Myocyte (in vitro differentiated cells): ENCODE data around the gene SCML1. TPM values are rescaled to one million over a fixed set of nuclear protein-coding genes. Genes with fewer than 3 reads are reported as not detected.
"Not testable (repeated sequence)": the region's sequence is repeated elsewhere in the genome, so short reads cannot be mapped to it uniquely, and the experiment has no call there.

Source experiments
- DNase-seq: peaks from one replicate; pipeline ENCODE4 v3.0.0-alpha.2; 2012; ENCODE audit warnings: low read depth
- total RNA-seq: library from RNA; depleted of rRNA; stranded (reverse); fragments of >200 nt; gene quantifications from 2 replicates; pipeline ENCODE4 v1.2.3, GENCODE V29; 2014

Gene SCML1
- total RNA-seq, 1 donor from 2014 or later: 11.2 TPM

GRCh38 chrX:17738737-17739535 lies 1.6 kb downstream of the SCML1 start:
- no peak for DNase-seq

GRCh38 chrX:17740137-17741122 lies 3.1 kb downstream of the SCML1 start:
- DNase-seq: peak; percentile 6

DNA sequence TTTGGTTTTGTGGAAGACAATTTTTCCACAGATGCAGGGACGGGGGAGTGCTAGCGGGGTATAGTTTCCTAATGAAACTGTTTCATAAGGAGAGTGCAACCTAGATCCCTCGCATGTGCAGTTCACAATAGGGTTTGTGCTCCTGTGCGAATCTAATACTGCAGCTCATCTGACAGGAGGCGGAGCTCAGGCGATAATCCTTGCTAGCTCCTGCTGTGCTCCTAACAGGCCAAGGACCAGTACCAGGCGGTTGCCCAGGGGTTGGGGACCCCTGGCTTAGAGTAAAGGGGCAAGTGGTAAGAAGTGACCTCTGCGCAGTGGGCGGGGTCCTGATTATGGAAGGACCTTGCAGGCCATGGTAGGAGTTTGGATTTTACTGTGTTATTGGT lies 3.8 kb downstream of the SCML1 start:
- DNase-seq: no peak

DNA sequence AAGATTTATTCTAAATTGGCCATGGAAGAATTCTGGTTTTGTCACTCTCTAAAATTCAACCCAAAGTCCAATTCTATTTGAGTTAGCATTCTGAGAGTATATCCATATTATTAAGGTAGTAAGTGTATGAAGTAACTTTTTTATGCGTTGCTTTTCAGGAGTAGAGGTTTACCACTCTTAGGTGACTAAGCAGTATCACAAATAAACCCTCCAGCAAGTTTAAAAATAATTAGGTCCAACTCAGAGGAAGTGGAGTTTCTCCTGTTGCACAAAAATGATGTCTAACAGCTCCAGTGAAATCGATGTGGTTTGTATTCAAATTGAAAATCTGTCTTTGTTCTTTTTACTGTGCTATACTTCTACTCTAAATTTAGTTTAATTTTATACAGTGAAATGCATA lies 6.6 kb downstream of the SCML1 start:
- no peak for DNase-seq

- DNase-seq: no peak
These were observed 7.7 kb downstream of the SCML1 start for GRCh38 chrX:17744896-17745523.

DNA sequence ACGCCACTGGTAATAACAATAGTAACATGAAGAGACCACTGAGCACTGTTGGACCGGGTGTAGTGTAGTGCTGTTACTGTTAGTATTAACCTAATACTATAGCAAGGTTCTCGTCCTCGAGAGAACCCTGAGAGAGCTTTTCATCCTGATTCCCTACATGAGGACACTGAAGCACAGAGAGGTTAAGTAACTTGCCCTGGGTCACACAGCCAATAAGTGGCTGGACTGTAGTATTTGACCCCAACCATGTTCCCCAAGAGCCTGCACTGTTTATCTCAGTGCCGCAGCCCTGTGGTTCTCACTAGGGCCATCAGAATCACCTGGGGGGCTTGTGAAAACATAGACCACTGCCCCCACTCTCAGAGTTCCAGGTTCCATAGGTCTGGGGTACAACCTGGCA lies 10.4 kb downstream of the SCML1 start:
- no peak for DNase-seq

- no peak for DNase-seq
These were observed 11.4 kb downstream of the SCML1 start for GRCh38 chrX:17748684-17749083.

DNA sequence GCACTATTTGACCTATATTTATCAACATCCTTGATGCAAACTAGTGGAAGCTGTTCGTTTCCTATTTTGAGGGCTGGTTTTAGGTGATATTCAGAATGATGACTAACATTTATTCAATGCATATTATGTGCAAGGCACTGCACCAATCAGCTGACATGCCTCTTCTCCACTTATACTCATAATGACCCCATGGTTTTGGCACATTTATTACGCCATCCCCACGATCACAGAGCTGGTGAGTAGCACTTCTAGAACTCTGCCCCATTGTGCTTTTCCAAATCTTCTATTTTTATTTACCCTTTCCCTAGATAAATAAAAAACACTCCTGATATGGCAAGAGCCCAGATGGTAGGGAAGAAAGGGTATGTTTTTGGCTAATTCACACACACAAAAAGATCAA lies 13.1 kb downstream of the SCML1 start:
- DNase-seq: no peak

DNA sequence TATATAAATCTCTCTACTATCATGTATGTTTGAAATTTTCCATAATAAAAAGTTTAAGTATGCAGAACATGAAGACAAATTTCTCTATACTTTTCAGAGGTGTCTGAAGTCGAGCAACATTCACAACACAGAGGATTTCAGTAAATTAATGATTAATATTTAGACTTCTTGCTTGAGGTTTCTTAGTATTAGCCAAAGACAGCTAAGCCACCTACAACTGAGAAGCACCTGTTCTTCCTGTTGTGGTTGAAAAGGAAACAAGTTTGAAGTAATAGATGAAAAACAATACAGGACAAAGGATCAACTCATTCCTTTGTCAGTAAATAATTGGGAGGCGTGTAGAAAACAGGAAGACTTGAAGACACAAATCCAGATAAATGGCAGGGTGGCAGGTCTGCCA lies 21.1 kb downstream of the SCML1 start:
- no peak for DNase-seq

DNA sequence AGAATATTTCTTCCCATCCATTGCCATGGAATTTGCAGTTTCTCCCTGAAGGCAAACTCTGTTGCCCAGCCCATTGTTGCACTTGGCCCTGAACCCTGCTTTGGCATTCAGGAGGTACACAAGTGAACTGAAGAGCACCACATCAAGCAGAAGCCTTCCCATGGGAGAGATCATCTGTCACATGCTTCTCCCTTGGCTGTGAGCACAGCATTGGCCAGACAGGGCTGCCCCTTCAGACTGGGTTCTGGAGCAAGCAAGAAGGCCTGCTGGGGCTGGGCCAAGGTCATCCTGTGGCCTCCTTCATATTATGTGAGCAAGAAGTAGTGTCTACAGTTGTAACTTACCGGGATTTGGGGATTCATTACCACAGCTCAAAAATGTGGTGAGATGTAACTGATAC lies 22.7 kb downstream of the SCML1 start:
- no peak for DNase-seq

- no peak for DNase-seq
These were observed 30.4 kb downstream of the SCML1 start for GRCh38 chrX:17767734-17768133.

DNA sequence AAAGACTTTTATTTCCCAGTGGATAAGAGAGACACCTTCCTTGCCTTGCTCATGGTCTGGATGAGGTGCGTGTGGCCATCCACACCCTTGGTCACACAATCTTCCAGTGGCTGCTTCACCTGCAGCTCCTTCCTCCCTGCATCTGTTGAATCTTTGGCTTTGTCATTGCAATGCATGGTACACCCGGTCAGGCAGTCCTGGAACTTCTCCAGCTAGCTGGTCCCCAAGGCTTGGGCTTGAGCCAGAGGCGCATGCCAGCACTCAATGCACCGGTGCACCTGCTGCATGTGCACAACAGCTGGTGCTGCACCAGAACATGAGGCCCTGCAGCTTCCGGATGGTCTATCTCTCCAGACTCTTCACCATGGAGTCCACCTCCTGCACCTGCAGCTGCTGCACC lies 31.7 kb downstream of the SCML1 start:
- peak; percentile 23 for DNase-seq

DNA sequence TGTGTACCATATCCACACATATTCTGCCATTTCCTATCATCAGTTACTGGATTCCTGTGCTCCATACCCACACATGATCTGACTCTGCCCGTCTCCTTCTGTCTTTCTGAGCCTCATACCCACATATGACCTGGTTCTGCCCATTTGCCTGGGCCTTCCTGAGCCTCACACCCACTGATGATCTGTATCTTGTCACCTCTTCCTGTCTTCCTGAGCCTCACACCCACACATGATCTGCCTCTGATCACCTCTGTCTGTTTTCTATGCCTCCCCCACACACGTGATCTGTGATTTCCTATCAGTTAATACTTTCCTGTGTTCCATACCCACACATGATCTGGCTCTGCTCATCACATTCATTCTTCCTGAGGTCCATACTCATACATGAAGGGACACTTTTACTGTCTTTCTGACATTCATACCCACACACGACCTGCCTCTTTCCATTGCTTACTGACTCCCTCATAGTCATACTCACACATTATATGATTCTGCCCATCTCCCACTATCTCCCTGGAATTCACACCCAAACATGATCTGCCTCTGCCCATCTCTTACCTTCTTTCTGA lies 32.5 kb downstream of the SCML1 start:
- DNase-seq: no peak

GRCh38 chrX:17773221-17773876 lies 36.1 kb downstream of the SCML1 start:
- DNase-seq: no peak

DNA sequence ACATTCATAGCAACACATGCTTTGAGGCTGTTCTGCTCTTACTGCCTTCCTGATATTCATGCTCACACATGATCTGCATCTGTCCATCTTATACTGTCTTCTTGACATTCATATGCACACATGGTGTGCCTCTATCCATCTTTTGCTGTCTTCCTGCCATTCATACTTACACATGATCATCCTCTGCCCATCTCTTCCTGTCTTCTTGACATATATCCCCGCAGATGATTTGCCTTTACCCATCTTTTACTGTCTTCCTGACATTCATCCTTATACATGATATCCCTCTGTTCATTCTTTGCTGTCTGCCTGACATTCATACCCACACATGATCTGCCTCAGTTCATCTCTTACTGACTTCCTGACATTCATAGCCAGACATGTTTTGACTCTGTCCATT lies 36.8 kb downstream of the SCML1 start:
- no peak for DNase-seq

DNA sequence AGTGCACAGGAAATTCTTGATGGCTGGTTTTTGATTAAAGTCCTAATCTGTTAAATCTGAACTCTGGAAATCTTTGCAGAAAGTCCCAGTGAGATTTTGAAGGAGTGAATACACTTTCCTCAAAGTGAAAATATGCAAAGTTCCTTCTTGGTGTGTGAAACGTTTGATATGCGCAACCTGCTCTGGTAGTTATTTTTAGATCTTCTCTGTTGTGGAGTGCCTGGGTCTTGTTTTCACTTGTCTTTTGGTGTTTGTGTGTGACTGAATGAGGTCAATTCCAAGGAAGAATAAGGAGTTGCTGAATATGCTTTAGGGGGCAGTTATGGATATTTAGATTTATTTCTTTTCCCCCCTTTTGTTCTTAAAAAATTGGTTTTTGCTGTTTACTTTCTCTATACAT lies 41.7 kb downstream of the SCML1 start:
- DNase-seq: no peak

DNA sequence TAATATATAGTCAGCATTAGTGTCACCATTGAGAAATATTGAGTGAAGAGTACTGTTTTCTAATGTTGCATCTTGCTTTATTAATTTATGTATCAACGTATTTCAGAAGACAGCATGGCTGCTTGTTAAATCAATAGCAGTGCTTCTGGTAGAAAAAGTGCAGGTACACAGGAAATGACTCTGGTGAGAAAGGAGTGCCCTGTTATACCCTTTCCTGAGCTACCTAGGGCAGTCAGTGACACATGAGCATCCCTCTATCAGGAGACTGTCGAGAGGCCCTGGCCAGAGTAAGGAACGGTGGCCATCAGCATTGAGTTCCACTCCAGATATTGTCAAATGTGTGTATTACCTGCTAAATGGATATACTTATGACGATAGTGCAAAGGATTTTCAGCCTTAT lies 42.1 kb downstream of the SCML1 start:
- DNase-seq: no peak

- DNase-seq: not testable (repeated sequence)
These were observed 49.5 kb downstream of the SCML1 start for GRCh38 chrX:17786554-17787347.

DNA sequence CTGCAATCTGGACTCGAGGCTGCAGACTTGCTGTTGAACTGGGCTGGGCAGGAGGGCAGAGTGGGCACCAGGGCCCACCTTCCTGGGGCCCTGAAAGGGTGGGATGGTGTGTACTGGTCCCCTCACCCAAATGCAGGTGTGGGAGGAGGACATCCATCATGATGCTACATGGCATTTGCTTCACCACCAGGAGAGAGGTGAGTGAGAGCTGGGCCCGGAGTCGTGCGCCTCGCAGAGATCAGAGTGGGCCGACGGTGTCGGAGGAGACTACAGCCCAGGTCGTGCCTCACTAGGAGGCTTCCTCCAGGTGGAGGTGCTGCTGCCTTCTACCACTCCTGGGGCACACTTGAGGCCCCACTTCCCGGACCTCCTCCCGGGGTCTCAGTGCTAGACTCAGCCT lies 50.3 kb downstream of the SCML1 start:
- no peak for DNase-seq

- DNase-seq: peak; percentile 21
These were observed 51.1 kb downstream of the SCML1 start for GRCh38 chrX:17788439-17788838.
